Uterus (tissue), 4 donors: ENCODE measurements around the gene LRPPRC. TPM values are rescaled to one million over a fixed set of nuclear protein-coding genes. Genes with fewer than 3 reads are reported as not detected.
"Not testable (repeated sequence)": the region's sequence is repeated elsewhere in the genome, so short reads cannot be mapped to it uniquely, and the experiment has no call there.

ENCODE experiments used
- DNase-seq, 2 donors: peaks; one replicate each; pipeline ENCODE4 v3.0.0-alpha.2; 2019 to 2020
- H3K27ac ChIP-seq, 2 donors: fragments of 200-600 bp; sonication (generic); 1 replicate in 1 of 2; 2 replicates in 1 of 2; pipeline ENCODE4 v1.5.1; 2016 to 2018
- H3K27me3 ChIP-seq, 2 donors: fragments of 200-600 bp; sonication (generic); one replicate each; pipeline ENCODE4 v1.5.1; 2018 to 2019; ENCODE audit warnings: control low read depth in 1 of 2
- H3K36me3 ChIP-seq, 2 donors: fragments of 200-600 bp; sonication (generic); one replicate each; pipeline ENCODE4 v1.5.1; 2019; ENCODE audit warnings: control low read depth in 1 of 2
- H3K4me1 ChIP-seq, 2 donors: fragments of 200-600 bp; sonication (generic); one replicate each; pipeline ENCODE4 v1.5.1; 2018 to 2019; ENCODE audit warnings: control low read depth in 1 of 2
- H3K4me3 ChIP-seq, 2 donors: fragments of 200-600 bp; sonication (generic); 1 replicate in 1 of 2; 2 replicates in 1 of 2; pipeline ENCODE4 v1.5.1; 2018 to 2019; ENCODE audit warnings: mild to moderate bottlenecking in 1 of 2
- H3K9me3 ChIP-seq, 2 donors: fragments of 200-600 bp; sonication (generic); one replicate each; pipeline ENCODE4 v1.5.1; 2019; ENCODE audit warnings: control low read depth in 1 of 2
- POLR2A ChIP-seq, 2 donors: fragments of 450-650 bp; IDR thresholded peaks; one replicate each; pipeline ENCODE4 v1.6.1; 2016; ENCODE audit warnings: antibody characterized with exemption in 2 of 2, mild to moderate bottlenecking in 1 of 2, moderate library complexity in 1 of 2
- intact Hi-C: fragments of 100-400 bp; cut with DNase I; formaldehyde crosslinking; loops from one replicate; pipeline ENCODE4 v1.15.1; 2023; ENCODE audit warnings: low total_unique reads
- total RNA-seq, 4 donors: library from RNA; depleted of rRNA in 3 of 4; stranded (reverse); fragments of >200 nt in 3 of 4; gene quantifications; one replicate each; pipeline versions ENCODE4 v1.1.0 to v1.2.4, GENCODE V29; 2014 to 2023
- TF ChIP-seq, protein P1 (sequence below), 4 experiments: fragments of 200-600 bp in 2 of 4; fragments of 450-650 bp in 2 of 4; sonication (generic) in 2 of 4; IDR thresholded peaks; one replicate each; pipeline ENCODE4 v1.5.1; 2016 to 2019; ENCODE audit warnings: antibody characterized with exemption in 4 of 4, mild to moderate bottlenecking in 2 of 4, moderate library complexity in 1 of 4
- donor health status: DM: yes; HTN: yes; CAD: no.

Gene LRPPRC
- total RNA-seq, 4 donors from 2014 or later = 39.7 to 99.1 (median 71.6) TPM

DNA sequence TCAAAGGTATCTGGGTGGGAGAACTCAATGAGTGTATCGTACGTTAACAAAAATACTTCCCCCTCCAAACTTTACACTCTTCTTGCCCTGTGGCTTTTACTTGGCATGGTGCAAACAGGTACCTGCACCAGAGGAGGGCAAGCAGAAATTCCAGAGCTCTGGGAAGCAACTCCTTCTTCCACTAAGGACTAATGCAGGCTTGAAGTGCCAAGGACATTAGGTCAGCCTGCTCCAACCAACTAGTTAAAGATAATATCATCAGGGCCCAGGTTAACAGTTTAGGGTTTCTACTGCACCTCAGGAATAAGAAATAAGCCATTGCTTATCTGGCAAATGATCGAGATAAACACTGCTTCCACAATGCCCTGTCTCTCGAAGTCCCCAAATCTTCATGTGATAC is 70.4 kb downstream of the LRPPRC start:
- Histone ChIP-seq H3K9me3 (no peaks in the 10 kb centered on the region), H3K36me3 (no peaks in the 10 kb centered on the region), H3K27me3 (no peaks in the 10 kb centered on the region), H3K4me3 (no peak overlapping the region), H3K4me1 (no peaks in the 10 kb centered on the region), H3K27ac (no peak overlapping the region)
- intact Hi-C loops = no loop called here
- DNase-seq = no peak
- TF ChIP-seq, protein P1, sequence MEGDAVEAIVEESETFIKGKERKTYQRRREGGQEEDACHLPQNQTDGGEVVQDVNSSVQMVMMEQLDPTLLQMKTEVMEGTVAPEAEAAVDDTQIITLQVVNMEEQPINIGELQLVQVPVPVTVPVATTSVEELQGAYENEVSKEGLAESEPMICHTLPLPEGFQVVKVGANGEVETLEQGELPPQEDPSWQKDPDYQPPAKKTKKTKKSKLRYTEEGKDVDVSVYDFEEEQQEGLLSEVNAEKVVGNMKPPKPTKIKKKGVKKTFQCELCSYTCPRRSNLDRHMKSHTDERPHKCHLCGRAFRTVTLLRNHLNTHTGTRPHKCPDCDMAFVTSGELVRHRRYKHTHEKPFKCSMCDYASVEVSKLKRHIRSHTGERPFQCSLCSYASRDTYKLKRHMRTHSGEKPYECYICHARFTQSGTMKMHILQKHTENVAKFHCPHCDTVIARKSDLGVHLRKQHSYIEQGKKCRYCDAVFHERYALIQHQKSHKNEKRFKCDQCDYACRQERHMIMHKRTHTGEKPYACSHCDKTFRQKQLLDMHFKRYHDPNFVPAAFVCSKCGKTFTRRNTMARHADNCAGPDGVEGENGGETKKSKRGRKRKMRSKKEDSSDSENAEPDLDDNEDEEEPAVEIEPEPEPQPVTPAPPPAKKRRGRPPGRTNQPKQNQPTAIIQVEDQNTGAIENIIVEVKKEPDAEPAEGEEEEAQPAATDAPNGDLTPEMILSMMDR (IDR thresholded peaks at IDR 0.05) = no peak
- no peak for TF ChIP-seq POLR2A (IDR thresholded peaks at IDR 0.05)

DNA sequence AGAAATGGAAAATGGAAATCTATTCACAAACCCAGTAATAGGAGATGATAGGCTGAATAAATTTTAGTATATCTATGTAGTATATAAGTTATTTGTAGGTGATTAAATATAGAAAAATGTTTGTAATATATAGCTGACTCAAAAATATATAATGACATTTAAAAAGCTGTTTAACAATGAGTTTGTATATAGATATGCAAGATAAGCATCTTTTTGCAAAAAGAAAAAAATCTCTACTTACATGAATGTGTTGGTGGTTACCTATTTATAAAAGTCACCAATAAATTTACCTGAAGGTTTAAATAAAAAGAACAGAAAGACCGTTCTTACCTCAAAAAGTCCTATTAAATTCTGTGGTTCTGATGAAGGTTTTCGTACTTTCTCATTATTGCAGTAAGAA is 71.3 kb downstream of the LRPPRC start:
- intact Hi-C loops = no loop called here
- no peaks in the 10 kb centered on the region for H3K9me3 ChIP-seq
- TF ChIP-seq, protein P1 (IDR thresholded peaks at IDR 0.05) = no peak
- TF ChIP-seq POLR2A (IDR thresholded peaks at IDR 0.05) = no peak

GRCh38 chr2:43911136-43911790 is 84.5 kb downstream of the LRPPRC start:
- H3K4me3 ChIP-seq, H3K27ac ChIP-seq, H3K4me1 ChIP-seq, intact Hi-C loops, H3K36me3 ChIP-seq, DNase-seq, H3K27me3 ChIP-seq, H3K9me3 ChIP-seq: not testable (repeated sequence)

More for the DNA sequence above, 71.3 kb downstream of the LRPPRC start:
- Histone ChIP-seq H3K4me1 (no peaks in the 10 kb centered on the region), H3K4me3 (no peak overlapping the region), H3K27me3 (no peaks in the 10 kb centered on the region), H3K36me3 (no peaks in the 10 kb centered on the region), H3K27ac (no peak overlapping the region)
- no peak for DNase-seq

DNA sequence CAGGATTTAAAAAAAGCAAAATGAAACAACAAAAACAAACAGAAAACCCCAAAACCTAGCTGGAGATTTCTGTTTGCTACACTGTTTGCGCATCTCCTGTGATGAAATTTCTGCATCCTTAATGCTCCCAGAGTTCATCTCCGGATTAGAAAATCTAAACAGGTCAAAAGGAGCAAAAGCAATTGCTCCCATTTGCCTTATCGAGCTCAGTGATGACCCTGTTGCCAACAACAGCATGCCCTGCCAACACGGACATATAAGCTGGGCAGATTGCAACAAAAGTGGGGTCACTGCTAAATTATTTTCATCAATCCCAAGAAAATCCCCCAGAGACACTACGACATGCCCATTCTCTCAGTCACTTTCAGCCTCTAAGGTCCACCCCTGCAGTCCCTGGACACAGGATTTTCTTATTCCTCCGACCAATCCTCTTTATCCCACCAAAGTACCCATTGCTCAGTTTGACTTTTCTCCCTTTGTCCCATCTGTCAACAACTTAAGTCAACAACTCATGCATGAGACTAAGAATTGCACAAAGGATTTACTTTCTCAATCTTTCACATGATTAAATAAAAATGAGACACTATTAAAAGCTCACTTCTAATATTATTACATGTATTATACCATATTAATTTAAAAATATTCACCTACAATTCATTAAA is 89.2 kb downstream of the LRPPRC start:
- Histone ChIP-seq H3K27me3 (no peaks in the 10 kb centered on the region), H3K27ac (no peak overlapping the region), H3K4me1 (no peaks in the 10 kb centered on the region), H3K4me3 (no peak overlapping the region), H3K9me3 (no peaks in the 10 kb centered on the region), H3K36me3 (no peaks in the 10 kb centered on the region)
- no peak for DNase-seq
- intact Hi-C loops = no loop called here
- no peak for TF ChIP-seq POLR2A (IDR thresholded peaks at IDR 0.05)
- TF ChIP-seq, protein P1 (IDR thresholded peaks at IDR 0.05) = no peak

DNA sequence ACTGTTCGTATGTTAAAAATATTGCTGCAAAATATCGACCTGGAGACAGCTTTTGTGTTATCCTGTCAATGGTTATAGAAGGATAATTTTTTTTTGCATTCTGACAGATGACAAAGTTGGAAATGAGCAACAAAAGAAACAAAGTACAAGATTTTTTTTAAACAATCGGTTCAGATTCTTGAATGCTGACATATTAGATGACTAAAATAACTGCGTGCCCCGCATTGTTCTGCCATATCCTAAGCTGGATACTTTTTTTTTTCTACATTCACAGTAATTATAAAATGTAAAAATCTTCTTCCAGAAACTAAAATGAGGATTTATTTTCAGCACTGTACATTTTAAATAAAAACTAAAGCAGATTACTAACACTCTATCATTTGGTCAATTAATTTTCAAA is 89.9 kb downstream of the LRPPRC start:
- TF ChIP-seq, protein P1 (IDR thresholded peaks at IDR 0.05) = no peak
- no peak for TF ChIP-seq POLR2A (IDR thresholded peaks at IDR 0.05)
- DNase-seq = no peak
- H3K27me3 ChIP-seq = no peaks in the 10 kb centered on the region
- no peak overlapping the region for H3K27ac ChIP-seq
- intact Hi-C loops = no loop called here
- H3K4me1 ChIP-seq = no peaks in the 10 kb centered on the region
- no peak overlapping the region for H3K4me3 ChIP-seq
- no peaks in the 10 kb centered on the region for H3K9me3 ChIP-seq
- no peaks in the 10 kb centered on the region for H3K36me3 ChIP-seq
